ENCODE measurements around the gene SNX20.

SNX20 gene, protein sequence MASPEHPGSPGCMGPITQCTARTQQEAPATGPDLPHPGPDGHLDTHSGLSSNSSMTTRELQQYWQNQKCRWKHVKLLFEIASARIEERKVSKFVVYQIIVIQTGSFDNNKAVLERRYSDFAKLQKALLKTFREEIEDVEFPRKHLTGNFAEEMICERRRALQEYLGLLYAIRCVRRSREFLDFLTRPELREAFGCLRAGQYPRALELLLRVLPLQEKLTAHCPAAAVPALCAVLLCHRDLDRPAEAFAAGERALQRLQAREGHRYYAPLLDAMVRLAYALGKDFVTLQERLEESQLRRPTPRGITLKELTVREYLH

DNA sequence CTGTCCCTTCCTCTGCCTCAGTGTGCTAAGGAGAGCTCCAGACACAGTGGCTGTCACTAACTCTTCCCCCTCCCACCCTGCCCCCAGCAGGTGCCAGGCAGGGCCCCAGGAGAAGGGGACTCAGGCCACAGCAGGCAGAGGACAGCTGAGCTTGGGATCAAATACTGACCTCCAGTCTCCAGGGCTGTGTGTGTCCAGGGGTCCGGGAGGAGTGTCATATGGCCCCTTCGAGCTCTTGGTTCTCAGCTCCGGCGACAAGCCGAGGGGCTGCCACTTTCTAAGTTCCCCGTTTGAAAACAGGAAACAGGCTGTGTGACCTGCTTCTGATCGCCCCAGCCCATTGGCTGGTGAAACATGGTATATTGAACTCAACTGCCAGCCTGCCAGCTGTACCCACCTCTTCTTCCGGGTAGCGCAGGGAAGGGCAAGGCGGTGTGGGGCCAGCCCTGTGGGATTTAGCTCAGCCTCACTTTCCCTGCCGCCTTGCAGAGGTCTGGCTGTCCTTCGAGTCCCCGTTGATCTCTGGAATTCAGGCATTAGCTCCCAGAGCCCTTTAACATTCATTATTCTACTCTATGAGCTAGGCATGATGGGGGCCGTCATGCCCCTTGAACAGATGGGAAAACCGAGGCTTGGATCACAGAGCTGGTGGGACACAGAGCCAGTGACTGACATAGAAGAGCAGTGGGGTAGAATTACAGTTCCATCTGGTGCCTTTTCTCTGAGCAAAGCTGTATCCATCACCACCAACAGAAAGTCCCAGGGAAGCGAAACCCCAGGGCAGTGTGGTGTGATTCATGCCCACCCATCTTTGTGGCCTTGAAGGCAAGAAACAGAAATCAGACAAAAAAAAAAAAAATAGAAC lies at the start of gene SNX20:
SNX20 (minus strand) TSS at position 292 of the 865 bp plus-strand sequence. CDS start 3,786 bp downstream, outside the sequence.
- no peak for DNase-seq (ENCODE audit: low read depth, low spot score)
- no peak within 1 kb of the TSS for H3K27ac ChIP-seq

DNA sequence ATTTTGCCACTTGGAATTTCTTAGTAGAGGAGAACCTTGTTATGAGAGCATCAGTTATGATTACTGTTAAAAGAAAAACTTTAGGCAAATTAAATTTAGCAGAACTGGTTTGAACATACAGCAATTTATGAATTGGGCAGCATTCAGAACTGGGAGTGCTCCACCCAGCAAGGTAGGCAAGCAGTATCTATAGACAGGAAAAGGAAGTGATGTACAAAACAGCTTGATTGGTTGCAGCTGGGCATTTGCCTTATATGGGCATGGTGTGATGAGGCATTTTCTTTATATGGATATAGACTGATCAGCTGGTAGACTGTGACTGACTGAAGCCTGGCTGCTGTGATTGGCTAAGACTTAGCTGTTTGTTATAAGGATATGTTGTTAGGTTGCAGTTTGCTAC lies 43.2 kb upstream of the SNX20 start:
- DNase-seq (ENCODE audit: low read depth, low spot score): no peak
- no peak overlapping the region for H3K27ac ChIP-seq

DNA sequence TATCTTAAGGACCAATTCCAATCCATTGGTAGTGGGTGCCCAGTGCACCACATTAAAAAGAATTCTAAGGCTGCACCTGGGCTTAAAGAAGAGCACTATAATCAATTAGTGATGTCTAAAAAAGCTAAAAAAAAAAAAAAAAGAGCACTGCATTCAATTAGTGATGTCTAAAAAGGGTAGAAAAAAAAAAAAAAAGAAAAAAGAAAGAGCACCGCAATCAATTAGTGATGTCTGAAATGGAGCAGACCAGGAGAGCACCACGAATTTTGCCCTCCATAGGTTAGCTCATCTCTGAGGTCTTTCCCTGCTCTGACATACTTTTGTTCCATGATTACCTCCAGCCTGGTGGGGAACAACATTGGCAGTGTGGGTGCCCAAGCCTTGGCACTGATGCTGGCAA lies 41.8 kb upstream of the SNX20 start:
- no peak for DNase-seq (ENCODE audit: low read depth, low spot score)
- H3K27ac ChIP-seq: no peak overlapping the region

DNA sequence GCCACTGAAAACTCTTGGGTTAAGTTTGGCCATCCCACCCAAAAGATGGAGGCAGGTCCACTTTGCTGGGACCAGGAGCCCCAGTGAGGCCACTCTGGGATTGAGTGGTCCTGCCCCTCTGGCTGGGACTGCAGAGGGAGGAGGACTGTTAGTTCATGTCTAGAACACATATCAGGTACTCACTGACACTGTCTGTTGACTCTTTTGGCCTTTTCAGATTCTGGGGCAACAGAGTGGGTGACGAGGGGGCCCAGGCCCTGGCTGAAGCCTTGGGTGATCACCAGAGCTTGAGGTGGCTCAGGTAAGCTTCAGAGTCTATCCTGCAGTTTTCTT lies 41.3 kb upstream of the SNX20 start:
- no peak for DNase-seq (ENCODE audit: low read depth, low spot score)
- peak overlapping the region; percentile 18 for H3K27ac ChIP-seq

DNA sequence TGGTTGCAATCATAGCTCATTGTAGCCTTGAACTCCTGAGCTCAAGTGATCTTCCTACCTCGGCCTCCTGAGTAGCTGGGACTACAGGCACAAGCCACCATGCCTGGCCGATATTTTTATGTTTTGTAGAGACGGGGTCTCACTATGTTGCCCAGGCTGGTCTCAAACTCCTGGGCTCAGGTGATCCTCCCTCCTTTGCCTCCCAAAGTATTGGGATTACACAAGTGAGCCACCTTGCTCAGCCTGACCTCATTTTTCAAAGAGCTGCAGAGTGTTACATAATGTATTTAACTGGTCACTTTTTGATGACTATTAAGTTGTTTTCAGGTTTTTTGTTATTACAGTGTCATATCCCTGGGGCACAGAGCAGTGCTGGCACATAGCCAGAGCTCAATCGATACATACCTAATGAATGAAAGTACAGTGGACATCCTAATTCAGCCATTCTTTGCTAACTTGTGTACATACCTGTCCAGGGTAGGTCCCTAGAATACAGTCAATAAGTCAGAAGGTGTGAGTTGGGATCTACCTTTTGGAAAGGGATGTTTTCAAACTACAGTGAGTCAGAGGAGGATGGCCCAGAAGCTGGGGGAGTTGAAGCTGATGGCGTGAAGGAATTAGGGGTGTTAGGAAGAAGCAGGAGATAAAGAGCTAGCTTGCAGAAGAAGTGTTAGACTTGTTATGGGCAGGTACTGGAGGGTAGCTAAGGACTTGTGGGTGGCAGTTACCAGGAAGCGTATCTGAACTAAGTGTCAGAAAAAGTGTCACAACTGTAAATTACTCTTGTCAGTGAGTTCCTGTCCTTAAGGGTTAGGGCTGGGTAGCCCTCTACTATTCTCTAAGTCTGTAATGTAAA lies 40.7 kb upstream of the SNX20 start:
- DNase-seq (ENCODE audit: low read depth, low spot score): no peak
- H3K27ac ChIP-seq: peak overlapping the region; percentile 18

DNA sequence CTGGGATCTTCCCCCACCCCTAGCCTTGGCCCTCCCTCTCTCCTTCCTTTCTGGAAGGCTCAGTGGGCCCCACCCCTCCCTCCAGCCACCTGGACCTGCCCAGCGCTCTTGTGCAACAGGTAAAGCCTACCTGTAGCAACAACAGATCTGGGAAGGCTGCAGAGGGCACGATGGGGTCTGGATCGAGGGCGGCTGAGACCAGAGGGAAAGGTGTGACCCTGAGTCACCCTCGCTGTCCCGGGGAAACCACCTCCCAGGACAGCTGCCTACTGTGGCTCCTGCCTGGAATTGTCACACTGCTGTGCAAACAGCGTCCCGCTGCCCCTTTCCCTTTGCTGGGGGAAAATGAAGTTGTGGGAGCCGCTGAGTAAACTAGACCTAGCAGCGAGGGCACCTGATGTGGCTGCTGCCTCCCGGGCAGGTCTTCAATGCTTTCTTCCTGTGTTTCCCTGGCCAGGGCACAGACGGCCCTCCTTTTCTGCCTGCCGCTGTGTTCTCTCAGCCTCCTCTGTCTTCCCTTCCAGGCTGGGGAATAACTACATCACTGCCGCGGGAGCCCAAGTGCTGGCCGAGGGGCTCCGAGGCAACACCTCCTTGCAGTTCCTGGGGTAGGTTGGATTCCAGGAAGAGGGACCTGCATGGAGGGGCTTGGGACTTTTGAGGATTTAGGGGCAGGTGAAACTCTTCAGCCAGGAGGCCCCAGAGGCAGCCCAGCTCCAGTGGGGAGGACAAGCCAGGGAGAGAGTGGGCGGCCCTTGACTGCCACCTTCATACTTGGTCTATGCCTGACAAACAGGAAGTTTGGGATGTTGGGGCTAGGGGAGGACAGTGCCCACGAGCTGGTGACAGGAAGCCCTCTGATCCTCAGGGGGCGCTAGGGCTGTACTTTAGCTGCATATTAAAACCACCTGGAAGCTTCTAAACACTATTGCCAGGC lies 38.6 kb upstream of the SNX20 start:
- H3K27ac ChIP-seq: peak overlapping the region; percentile 59
- no peak for DNase-seq (ENCODE audit: low read depth, low spot score)

DNA sequence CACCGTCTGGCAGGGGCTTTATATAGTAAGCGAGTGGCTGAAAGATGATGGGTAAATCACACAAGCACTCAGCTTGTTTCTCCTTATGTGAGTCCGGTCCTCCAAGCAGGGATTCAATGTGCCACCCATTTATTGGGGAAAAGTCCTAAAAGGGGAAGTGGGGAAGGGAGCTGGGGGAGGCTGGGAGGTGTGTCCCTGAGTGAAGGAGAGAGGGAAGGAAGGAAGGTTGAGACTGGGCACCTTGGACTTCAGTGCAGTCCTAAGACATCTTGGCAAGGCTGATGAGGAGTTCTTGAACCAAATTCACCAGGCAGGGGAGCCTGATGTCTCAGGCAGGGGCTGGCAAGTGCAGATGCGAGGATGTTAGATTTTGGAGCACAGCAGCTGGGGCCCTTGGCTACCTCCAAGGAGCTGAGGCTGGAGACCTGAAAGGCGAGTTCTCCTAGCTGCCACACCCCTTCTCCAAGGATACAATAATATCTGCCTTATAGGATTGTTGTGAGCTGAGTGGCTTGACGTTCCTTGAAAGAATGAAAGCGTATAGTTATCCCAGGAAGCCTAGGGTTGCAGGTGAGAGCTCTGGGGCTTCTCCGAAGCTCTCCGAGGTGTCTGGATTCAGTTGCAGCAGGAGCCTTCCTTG lies 37.8 kb upstream of the SNX20 start:
- peak overlapping the region; percentile 59 for H3K27ac ChIP-seq
- no peak for DNase-seq (ENCODE audit: low read depth, low spot score)

DNA sequence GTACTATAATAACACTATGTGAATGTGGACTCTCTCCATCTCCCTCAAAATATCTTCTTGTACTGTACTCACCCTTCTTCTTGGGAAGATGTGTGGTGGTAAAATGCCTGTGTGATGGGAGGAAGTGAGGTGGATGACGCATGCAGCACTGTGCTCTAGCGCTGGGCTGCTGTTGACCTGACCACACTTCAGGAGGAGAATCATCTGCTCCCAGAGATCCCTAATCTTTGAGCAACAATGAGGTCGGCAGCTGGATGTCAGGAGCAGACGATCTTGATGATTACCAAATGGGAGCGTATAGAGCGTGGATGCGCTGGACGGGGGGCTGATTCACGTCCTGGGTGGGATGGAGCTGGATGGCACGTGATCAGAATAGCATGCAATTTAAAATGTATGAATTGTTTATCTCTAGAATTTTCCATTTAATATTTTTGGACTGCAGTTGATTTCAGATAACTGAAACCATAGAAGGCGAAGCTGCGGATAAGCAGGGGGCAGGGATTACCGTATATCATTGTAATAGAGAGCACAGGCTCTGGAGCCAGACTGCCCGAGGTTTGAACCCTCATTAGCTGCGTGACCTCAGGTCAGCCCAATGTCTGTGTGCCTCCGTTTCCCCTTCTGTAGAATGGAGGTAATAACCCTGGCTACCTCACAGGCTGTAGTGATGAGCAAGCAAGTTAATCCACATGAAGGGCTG lies 37.1 kb upstream of the SNX20 start:
- H3K27ac ChIP-seq: no peak overlapping the region
- DNase-seq (ENCODE audit: low read depth, low spot score): no peak

DNA sequence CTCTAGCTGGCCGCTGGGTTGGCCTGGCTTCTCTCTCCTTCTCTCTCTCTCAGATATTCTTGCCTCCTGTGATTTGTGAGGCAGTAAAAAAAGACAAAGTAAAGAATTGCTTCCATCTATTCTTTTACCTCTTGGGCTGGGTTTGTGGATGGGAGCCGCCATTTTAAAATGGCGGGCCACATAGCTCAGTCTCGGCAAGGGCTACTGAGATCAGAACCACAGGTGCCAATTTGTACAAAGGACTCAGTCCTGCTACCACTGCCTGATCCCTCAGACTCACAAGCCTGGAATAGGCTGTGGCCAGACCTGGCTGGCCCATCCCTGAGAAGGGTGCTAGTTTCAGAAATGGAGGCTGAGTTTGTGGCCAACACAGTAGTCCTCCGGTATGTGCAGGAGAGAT lies 36.4 kb upstream of the SNX20 start:
- H3K27ac ChIP-seq: no peak overlapping the region
- no peak for DNase-seq (ENCODE audit: low read depth, low spot score)

DNA sequence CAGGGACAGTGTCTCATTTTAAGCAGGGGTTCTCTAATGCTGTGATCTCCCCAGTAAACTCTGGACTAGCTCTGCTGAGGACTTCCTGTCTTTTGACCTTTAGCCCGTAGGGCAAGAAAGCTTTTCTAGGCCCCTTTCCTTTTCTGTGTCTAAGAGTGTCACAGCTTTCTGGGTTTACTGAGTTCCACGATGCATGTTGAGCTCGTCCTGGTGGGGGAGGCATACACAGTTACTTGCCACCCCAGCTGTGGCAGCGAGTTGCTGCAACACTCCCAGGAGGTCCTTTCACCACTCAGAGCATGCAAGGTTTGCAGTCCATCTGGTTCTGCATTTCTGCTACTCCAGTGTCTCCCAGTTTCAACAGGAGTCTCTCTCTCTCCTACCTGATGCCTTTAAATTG lies 36.0 kb upstream of the SNX20 start:
- H3K27ac ChIP-seq: no peak overlapping the region

DNA sequence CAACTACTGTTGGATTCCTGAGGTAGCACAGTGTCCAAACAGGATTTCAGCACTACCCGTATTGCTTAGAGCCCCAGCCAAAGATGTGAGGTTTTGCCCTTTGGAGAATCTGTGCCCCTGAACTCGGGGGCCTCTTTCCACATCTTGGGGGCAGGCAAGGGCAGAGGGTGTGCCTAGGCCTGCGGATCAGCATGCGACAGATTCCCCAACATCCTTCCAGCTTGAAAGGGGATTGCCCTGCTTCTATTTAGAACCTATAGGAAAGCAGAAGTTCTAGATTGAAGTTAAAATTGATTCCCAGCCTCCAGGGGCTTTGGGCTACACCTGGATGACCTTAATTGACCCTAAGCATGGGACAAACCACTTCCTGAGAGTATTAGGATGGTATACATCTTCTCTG lies 31.8 kb upstream of the SNX20 start:
- no peak for DNase-seq (ENCODE audit: low read depth, low spot score)
- H3K27ac ChIP-seq: no peak overlapping the region

More for the DNA sequence above, 36.0 kb upstream of the SNX20 start:
- no peak for DNase-seq (ENCODE audit: low read depth, low spot score)

DNA sequence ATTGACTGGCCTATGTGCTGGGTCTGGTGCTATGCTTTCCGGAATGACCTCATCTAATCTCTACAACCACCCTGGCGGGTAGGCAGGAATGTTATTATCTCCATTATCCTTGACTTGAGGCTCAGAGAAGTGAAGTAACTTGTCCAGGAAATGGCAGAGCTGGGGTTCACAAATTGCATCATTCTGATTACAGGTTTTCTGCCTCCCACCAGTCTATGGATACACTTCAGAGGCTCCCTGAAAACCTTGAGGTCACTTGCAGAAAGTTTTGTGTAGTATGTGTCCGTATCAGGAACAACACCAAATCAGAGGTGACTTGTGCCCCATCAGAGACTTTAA lies 31.4 kb upstream of the SNX20 start:
- H3K27ac ChIP-seq: no peak overlapping the region
- DNase-seq (ENCODE audit: low read depth, low spot score): no peak

DNA sequence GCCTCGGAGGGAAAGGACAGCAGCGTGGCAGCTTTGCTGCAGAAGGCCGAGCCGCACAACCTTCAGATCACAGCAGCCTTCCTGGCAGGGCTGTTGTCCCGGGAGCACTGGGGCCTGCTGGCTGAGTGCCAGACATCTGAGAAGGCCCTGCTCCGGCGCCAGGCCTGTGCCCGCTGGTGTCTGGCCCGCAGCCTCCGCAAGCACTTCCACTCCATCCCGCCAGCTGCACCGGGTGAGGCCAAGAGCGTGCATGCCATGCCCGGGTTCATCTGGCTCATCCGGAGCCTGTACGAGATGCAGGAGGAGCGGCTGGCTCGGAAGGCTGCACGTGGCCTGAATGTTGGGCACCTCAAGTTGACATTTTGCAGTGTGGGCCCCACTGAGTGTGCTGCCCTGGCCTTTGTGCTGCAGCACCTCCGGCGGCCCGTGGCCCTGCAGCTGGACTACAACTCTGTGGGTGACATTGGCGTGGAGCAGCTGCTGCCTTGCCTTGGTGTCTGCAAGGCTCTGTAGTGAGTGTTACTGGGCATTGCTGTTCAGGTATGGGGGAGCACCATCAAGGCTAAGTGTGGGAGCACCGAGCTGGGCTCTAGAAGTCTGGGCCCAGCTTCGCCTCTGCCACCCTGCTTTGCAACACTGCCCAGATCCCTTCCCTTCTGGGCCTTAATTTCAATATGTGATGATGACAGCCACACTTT lies 30.9 kb upstream of the SNX20 start:
- no peak overlapping the region for H3K27ac ChIP-seq
- DNase-seq (ENCODE audit: low read depth, low spot score): no peak

DNA sequence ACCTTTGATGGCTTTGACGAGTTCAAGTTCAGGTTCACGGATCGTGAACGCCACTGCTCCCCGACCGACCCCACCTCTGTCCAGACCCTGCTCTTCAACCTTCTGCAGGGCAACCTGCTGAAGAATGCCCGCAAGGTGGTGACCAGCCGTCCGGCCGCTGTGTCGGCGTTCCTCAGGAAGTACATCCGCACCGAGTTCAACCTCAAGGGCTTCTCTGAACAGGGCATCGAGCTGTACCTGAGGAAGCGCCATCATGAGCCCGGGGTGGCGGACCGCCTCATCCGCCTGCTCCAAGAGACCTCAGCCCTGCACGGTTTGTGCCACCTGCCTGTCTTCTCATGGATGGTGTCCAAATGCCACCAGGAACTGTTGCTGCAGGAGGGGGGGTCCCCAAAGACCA lies 29.9 kb upstream of the SNX20 start:
- DNase-seq (ENCODE audit: low read depth, low spot score): no peak
- H3K27ac ChIP-seq: no peak overlapping the region

DNA sequence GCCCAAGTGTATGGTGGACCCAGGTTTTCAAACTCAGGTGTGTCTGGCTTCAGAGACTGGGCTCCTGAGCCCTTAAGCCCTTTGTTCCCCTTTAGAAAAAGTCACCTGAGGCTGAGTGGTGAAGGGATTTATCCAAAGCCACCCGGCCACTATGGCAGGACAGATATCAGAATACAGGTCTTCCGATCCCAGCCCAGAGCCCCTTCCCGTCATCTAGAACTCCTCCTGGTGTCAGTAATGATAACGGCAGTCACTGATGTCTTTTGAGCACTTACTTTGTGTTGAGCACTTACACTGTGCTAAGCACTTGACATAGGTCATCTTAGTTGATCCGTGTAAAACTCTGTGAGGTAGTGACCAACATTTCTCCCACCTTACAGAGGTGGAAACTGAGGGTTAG lies 28.9 kb upstream of the SNX20 start:
- no peak overlapping the region for H3K27ac ChIP-seq
- DNase-seq (ENCODE audit: low read depth, low spot score): no peak

DNA sequence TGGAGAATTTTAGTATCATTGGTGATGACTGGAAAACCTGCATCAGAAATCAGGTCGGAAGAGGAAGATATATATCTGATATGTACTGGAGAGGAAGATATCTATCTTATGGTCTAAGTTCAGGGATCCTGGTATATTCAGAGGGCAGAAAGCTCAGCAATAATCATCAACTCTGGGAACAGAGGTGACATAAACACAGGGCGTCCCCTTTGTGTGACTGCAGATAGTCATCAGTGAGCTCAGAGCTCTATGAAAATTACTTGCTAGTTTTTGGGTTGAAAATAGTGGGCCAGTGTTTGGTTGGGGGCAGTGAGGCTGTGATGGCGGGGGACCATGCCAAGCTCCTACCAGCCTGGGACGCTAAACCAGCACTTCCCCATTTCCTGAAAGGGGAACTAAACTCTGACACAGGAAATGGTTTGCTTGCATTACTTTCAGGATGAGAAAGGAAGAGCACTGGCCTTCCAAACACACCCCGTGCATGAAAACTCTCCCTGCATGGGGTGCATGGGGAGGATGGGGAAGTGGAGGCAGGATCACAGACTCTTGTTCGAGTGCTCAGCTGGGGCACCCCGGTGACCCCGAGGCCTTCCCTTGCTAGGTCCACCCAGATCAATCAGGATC lies 28.1 kb upstream of the SNX20 start:
- DNase-seq (ENCODE audit: low read depth, low spot score): no peak
- no peak overlapping the region for H3K27ac ChIP-seq

DNA sequence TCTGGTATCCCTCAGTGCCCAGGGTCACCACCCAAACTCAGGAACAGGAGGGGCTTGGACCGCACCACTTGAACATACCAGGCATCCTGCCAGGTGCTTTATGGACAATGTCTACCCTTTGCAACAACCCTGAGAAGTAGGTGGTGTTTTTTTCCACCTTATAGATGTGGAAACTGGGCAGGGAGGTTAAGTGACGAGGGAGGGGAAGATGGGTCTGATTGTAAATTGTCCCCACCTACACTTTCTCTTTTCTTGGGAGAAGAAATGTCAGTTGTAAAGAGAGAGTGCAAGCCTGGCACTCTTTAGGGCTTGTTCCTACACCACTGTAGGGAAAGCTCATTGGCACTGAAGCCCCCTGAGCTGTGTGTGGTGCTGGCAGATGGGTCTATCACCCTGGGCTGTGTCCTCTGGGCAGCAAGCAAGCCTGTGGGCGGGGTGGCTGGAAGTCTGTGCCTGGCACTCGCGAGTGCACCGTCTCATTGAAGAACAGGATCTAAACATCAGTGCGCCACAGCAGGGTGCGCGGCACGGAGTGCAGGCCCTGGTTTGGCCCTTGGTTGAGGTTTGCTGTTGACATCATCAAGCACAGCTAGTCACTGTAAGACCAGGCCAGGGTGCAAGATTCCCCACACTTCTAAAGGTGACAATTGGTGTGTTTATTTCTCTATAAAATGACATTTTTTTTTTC lies 27.4 kb upstream of the SNX20 start:
- no peak for DNase-seq (ENCODE audit: low read depth, low spot score)
- H3K27ac ChIP-seq: no peak overlapping the region

Measured in epithelial cell of prostate (primary cell).